Erythroblast (primary cell): ENCODE data around the gene CLEC3B.

Experiments used
- GATA1 ChIP-seq: IDR thresholded peaks from 2 replicates; pipeline ENCODE4 v1.6.1; 2011; ENCODE audit warnings: low read depth, mild to moderate bottlenecking, control low read depth, low read length, moderate library complexity
- POLR2A ChIP-seq: IDR thresholded peaks from 2 replicates; pipeline ENCODE4 v1.6.1; 2011; ENCODE audit warnings: mild to moderate bottlenecking, low read length

DNA sequence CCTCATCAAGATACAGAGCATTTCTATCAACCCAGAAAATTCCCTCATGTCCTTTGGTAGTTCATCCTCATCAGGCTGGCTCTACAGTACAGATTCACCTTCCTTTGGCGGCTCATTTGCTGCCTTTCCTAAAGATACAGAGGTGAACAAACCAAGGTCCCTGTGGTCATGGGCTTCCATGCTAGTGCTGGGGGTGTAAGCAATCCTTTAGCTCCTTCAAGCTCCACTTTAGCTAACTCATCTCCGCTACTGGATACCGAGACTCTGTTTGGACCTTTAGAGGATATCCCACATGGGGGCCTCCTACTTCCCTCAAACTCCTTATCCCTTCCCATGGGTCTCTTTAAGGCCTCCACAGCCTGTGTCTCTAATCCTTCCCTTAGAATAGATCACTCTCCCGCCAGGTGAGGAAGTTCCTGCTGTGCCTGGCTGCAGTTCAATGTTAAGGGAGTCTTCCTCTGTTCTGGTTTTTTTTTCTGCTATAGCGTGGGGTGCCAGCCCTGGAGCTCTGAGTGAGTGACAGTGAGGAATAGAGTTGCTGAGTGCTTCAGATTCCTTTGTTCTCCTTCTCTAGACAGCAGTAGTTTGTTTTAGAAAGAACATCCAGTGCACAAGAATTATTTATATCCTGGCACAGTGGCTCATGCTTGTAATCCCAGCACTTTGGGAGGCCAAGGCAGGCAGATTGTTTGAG is 30.7 kb downstream of the CLEC3B start:
- TF ChIP-seq POLR2A (no peak), GATA1 (no peak)
